ENCODE data around the gene GATA2.

Gene GATA2

DNA sequence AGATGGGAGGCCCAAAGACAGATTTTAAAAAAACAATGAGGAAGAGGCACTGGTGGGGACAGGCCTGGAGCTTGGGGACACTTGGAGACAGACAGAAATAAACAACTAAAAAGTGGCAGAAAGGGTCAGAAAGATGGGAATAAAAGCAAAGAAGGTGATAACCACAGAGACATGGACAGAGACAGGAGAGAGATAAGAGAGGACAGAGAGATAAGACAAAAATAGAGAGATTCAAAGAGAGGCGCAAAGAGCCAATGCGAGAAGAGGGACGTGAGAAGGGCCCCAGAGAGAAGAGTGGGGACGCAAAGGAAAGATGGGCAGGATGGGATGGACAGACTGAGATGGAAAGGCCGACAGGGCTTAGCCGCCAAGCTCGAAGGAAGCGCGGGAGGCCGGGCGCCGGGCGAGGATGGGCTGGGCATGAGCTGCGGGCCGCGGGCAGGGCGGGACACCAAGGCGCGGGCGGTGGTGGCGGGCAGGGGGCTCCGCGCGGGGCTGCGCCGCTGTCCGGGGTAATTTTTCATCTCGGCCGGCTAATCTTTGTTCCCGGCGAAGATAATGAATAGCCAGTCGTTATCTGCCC lies 3.1 kb upstream of the GATA2 start:
- no peaks in the 10 kb centered on the region for H3K36me3 Mint-ChIP-seq (ENCODE audit: low read depth)
- no peaks in the 10 kb centered on the region for H3K9me3 Mint-ChIP-seq
- H3K27me3 Mint-ChIP-seq (ENCODE audit: low read depth) = peaks cover 100% of the 10 kb centered on the region
- H3K27ac Mint-ChIP-seq = peak overlapping the region in 1 of 3 experiments; percentile 5
- H3K4me1 Mint-ChIP-seq = peaks cover 23% of the 10 kb centered on the region
- TF ChIP-seq, protein P1, sequence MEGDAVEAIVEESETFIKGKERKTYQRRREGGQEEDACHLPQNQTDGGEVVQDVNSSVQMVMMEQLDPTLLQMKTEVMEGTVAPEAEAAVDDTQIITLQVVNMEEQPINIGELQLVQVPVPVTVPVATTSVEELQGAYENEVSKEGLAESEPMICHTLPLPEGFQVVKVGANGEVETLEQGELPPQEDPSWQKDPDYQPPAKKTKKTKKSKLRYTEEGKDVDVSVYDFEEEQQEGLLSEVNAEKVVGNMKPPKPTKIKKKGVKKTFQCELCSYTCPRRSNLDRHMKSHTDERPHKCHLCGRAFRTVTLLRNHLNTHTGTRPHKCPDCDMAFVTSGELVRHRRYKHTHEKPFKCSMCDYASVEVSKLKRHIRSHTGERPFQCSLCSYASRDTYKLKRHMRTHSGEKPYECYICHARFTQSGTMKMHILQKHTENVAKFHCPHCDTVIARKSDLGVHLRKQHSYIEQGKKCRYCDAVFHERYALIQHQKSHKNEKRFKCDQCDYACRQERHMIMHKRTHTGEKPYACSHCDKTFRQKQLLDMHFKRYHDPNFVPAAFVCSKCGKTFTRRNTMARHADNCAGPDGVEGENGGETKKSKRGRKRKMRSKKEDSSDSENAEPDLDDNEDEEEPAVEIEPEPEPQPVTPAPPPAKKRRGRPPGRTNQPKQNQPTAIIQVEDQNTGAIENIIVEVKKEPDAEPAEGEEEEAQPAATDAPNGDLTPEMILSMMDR (IDR thresholded peaks at IDR 0.05; ENCODE audit: unreplicated experiment in 3 of 3) = no peak
- H3K4me3 Mint-ChIP-seq = peak overlapping the region; percentile 63 to 84 (median 80)

DNA sequence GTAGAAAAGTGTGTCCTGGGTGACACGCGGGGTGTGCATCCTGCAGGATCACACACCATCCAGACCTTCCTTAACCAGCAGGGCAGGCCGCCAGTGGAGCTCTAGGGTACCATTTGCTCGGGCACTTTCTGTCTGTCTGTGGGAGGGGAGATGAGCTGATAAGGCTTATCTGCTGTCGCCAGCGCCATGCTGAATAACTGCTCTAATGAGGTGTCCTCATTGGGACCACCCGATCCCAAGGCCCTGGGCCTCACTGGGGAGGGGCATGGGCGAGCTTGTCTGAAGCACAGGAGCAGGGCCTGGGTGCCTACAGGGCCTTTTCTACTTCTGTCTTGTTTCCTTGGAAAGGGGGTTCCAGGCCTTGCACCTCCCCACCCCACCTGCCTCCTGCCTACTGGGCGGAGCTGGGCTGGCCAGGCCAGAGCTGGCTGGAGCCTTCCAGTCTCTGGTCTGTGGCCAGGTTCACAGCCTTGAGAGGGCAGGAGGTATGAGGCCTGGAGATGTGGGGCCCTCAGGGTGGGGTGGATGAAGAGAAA lies 2.5 kb upstream of the GATA2 start:
- H3K4me1 Mint-ChIP-seq = peaks cover 23% of the 10 kb centered on the region
- H3K27ac Mint-ChIP-seq = peak overlapping the region in 1 of 3 experiments; percentile 5
- H3K4me3 Mint-ChIP-seq = peak overlapping the region; percentile 63 to 78 (median 74)
- H3K27me3 Mint-ChIP-seq (ENCODE audit: low read depth) = peaks cover 100% of the 10 kb centered on the region
- H3K36me3 Mint-ChIP-seq (ENCODE audit: low read depth) = no peaks in the 10 kb centered on the region
- TF ChIP-seq, protein P1 (IDR thresholded peaks at IDR 0.05; ENCODE audit: unreplicated experiment in 3 of 3) = no peak
- no peaks in the 10 kb centered on the region for H3K9me3 Mint-ChIP-seq

DNA sequence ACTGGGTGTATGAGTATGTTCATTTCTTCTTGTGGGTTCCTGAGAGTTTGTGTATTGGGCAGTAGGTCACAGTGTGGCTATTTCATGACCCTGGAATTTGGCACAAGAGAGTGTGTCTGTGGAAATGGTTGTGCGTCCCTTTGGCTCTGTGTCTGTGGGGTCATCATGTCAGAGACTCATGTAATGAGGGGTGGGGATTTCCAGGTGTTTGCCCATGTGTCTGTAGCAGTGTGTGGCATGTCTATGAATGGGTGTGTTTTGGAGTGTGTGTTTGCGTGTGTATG lies 1.3 kb upstream of the GATA2 start:
- peaks cover 30% of the 10 kb centered on the region for H3K4me1 Mint-ChIP-seq
- no peaks in the 10 kb centered on the region for H3K36me3 Mint-ChIP-seq (ENCODE audit: low read depth)
- peaks cover 100% of the 10 kb centered on the region for H3K27me3 Mint-ChIP-seq (ENCODE audit: low read depth)
- peak overlapping the region in 2 of 3 experiments; percentile 13 to 41 for H3K4me3 Mint-ChIP-seq
- no peaks in the 10 kb centered on the region for H3K9me3 Mint-ChIP-seq
- H3K27ac Mint-ChIP-seq = no peak overlapping the region
- TF ChIP-seq, protein P1 (IDR thresholded peaks at IDR 0.05; ENCODE audit: unreplicated experiment in 3 of 3) = no peak

DNA sequence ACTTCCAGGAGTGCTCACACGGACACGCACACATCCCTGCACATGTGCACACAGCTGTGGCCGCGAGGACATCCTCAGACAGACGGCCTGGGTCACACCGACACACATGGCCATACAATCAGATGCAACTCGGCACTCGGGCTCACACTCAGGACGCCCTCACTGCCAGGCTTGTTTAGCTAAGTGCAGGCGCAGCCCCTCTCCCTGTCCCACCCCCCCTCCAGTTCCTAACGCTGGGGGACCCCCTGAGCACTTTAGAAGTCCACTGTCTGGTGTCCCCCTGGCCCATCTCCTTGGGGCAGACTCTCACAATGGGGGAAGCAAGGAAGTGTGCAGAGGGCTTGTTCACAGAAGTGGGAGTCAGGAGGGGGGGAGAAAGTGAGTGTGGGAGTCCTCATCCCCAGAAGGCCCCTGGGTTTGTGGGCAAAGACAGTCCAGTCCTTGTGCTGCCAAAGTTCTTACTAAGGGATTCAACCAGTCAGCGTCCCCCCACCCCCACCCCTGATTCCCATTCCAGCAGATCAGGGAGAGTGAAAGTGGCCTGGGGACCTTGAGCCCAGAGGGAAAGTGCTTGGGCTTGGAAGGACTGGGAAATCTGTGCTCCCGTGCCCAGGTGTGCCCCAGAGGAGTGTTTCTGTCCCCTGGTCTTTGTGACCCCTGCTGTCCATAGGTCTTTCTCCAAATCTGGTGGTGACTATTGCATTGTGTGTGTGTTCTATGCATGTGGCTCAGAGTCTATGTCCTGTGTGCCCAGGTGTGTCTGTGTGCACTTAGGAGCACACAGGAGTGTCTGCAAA lies 767 bp upstream of the GATA2 start:
- Mint-ChIP-seq H3K4me1 (peaks cover 30% of the 10 kb centered on the region), H3K4me3 (peak overlapping the region; percentile 63 to 73 (median 66)), H3K27ac (no peak overlapping the region), H3K36me3 (ENCODE audit: low read depth) (no peaks in the 10 kb centered on the region), H3K9me3 (no peaks in the 10 kb centered on the region), H3K27me3 (ENCODE audit: low read depth) (peaks cover 98% of the 10 kb centered on the region)
- TF ChIP-seq, protein P1 (IDR thresholded peaks at IDR 0.05; ENCODE audit: unreplicated experiment in 3 of 3) = no peak

DNA sequence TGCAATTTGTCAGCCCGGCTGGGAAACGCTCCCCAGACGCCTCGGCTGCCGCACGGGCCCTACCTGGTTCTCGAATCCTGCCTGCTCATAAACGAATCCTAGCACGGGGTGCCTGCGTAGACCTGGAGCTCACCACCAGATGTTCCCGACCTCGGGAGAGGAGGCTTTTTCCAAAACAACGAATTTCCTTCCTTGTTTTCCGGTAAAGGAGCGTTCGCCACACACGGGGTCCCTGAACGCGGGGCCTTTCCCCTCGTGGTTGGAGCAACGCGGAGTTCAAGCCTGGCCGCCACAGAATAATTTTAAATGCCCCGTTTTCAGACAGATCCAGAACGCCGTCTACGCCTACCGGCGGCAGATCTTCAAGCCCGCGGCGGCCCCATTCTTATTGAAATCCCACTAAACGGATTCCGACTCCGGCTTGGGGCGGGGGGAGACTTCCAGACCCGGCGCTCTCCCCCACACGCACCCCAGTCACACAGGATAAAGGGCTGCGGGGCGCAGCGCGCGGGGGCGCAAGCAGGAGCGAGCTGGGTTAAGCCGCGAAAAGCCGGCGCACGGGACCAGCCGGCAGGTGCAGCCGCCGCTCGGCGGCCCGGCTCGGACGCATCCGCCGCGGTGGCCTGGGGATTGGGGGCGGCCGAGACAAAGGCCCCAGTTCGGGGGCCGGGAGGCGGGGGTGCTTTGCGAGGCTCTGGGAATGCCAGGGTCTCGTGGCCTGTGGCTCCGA lies 895 bp downstream of the GATA2 start:
- H3K4me1 Mint-ChIP-seq = peaks cover 29% of the 10 kb centered on the region
- H3K9me3 Mint-ChIP-seq = no peaks in the 10 kb centered on the region
- H3K36me3 Mint-ChIP-seq (ENCODE audit: low read depth) = no peaks in the 10 kb centered on the region
- TF ChIP-seq, protein P1 (IDR thresholded peaks at IDR 0.05; ENCODE audit: unreplicated experiment in 3 of 3) = no peak
- H3K27ac Mint-ChIP-seq = peak overlapping the region in 2 of 3 experiments; percentile 41 to 51
- peaks cover 98% of the 10 kb centered on the region for H3K27me3 Mint-ChIP-seq (ENCODE audit: low read depth)
- H3K4me3 Mint-ChIP-seq = peak overlapping the region; percentile 51 to 88 (median 70)

All from nephron (organoid).